Measurements from ENCODE around the gene MMP24. TPM values are rescaled to one million over a fixed set of nuclear protein-coding genes. Genes with fewer than 3 reads are reported as not detected.

MMP24 gene
- total and polyA plus RNA-seq, 5 donors: 0.27 to 0.48 (median 0.40) TPM

DNA sequence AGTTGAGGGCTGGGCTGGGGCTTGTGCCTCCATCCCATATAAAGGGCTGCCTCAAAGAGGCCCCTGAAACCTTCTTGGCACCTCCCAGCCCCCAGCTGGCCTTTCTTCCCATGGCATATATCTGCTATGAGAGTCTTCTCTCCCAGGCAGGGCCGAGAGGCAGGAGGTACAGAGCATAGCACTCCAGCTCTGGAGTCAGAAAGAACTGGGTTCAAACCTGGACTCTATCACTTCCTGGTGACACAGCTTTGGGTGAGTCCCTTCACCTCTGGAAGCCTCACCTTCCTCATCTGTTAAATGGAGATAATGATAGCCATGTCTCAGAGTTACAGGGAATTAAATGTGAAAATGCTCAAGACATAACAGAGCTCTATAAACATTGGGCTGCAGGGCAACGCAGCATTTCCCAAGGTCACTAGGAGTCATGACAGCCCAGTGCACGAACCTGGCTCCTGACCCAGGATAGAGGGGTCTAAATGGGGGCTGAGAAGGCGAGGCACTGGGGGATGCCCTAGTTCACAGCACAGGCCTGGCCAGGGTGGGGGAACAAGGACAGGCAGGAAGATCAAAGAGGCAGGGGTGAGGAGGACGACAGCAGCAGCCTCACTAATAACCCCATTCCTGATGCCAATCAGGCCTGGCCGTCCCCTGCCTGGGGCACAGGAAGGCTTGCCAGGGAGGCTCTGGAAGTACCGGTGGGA is 63.8 kb downstream of the MMP24 start:
- intact Hi-C loops (cut with DNase I): no loop called here
- DNase-seq (no peak), ATAC-seq (no peak)

GRCh38 chr20:35290887-35291417 is 64.5 kb downstream of the MMP24 start:
- intact Hi-C loops (cut with DNase I): no loop called here
- no peak overlapping the region for H3K4me3 ChIP-seq (ENCODE audit: low read length)
- no peak for ATAC-seq
- H3K27me3 ChIP-seq (ENCODE audit: control insufficient read depth, insufficient read depth): no peaks in the 10 kb centered on the region
- no peak overlapping the region for H3K27ac ChIP-seq (ENCODE audit: low read length)
- WGBS: 77% methylated on average over 7 of the region's 7 CpGs
- DNase-seq: no peak
- no peaks in the 10 kb centered on the region for H3K4me1 ChIP-seq (ENCODE audit: control insufficient read depth, insufficient read depth, low read length)
- no peaks in the 10 kb centered on the region for H3K9me3 ChIP-seq (ENCODE audit: control insufficient read depth, low read length)

More for the DNA sequence above, 63.8 kb downstream of the MMP24 start:
- no peaks in the 10 kb centered on the region for H3K9me3 ChIP-seq (ENCODE audit: control insufficient read depth, low read length)
- no peaks in the 10 kb centered on the region for H3K27me3 ChIP-seq (ENCODE audit: control insufficient read depth, insufficient read depth)
- no peak overlapping the region for H3K4me3 ChIP-seq (ENCODE audit: low read length)
- H3K4me1 ChIP-seq (ENCODE audit: control insufficient read depth, insufficient read depth, low read length): no peaks in the 10 kb centered on the region
- WGBS: 61% methylated on average over 7 of the region's 7 CpGs
- no peak overlapping the region for H3K27ac ChIP-seq (ENCODE audit: low read length)

GRCh38 chr20:35291654-35292503 is 65.4 kb downstream of the MMP24 start, which contains the start of gene FAM83C:
TSS of gene FAM83C (minus strand) at chr20:35292425. CDS start at chr20:35292304, 121 bp downstream.
- ATAC-seq: no peak
- intact Hi-C loops (cut with DNase I): no loop called here
- Histone ChIP-seq H3K4me1 (ENCODE audit: control insufficient read depth, insufficient read depth, low read length) (no peaks in the 10 kb centered on the region), H3K4me3 (ENCODE audit: low read length) (no peak within 1 kb of the TSS), H3K9me3 (ENCODE audit: control insufficient read depth, low read length) (no peaks in the 10 kb centered on the region), H3K27ac (ENCODE audit: low read length) (no peak within 1 kb of the TSS), H3K27me3 (ENCODE audit: control insufficient read depth, insufficient read depth) (no peaks in the 10 kb centered on the region)
- no peak for DNase-seq
- 81% methylated on average over 40 of the region's 40 CpGs for WGBS

- Histone ChIP-seq H3K4me3 (ENCODE audit: low read length) (no peak overlapping the region), H3K4me1 (ENCODE audit: control insufficient read depth, insufficient read depth, low read length) (no peaks in the 10 kb centered on the region), H3K9me3 (ENCODE audit: control insufficient read depth, low read length) (no peaks in the 10 kb centered on the region), H3K27me3 (ENCODE audit: control insufficient read depth, insufficient read depth) (no peaks in the 10 kb centered on the region), H3K27ac (ENCODE audit: low read length) (no peak overlapping the region)
- no peak for DNase-seq
- ATAC-seq: no peak
- intact Hi-C loops (cut with DNase I): no loop called here
- 55% methylated on average over 23 of the region's 23 CpGs for WGBS
Measured at GRCh38 chr20:35292504-35293285, 66.2 kb downstream of the MMP24 start.

DNA sequence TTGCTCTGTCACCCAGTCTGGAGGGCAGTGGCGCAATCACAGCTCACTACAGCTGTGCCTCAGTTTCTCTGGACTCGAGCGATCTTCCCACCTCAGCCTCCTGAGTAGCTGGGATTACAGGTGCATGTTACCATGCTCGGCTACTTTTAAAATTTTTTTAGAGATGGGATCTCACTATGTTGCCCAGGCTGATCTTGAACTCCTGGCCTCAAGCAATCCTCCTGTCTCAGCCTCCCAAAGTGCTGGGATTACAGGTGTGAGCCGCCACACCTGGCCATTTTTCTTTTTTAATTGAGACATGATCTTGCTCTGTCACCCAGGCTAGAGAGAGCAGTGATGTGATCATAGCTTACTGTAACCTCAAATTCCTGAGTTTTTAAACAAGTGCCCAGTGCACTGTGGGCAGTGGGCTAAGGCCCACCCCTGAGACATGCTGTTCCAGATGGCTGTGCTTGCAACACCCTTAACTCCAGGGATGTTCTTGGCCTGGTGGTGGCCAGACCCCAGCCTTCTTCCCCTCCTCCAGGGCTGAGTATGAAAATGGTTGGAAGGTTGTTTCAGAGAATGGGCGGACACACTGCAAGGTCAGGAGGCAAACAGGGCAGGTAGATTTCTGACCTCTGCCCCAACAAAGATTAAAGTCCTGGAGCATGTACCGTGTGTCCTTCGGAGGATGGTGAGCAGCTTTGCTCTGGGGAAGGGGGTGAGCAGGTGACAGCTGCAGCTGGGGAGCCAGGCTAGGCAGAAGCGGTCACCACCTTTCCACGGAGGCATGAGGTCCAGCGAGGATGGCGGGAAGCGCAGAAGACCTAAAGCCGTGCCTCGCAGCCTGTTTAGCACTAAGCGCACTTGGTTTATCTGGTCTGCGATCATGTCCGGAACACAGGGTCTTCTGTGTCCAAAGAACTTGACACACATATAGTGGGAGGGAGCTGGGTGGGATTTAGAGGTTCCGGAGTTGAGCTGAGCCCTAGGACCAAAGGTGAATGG is 67.1 kb downstream of the MMP24 start:
- ATAC-seq: no peak
- H3K27ac ChIP-seq (ENCODE audit: low read length): no peak overlapping the region
- intact Hi-C loops (cut with DNase I): no loop called here
- no peaks in the 10 kb centered on the region for H3K27me3 ChIP-seq (ENCODE audit: control insufficient read depth, insufficient read depth)
- DNase-seq: no peak
- H3K9me3 ChIP-seq (ENCODE audit: control insufficient read depth, low read length): no peaks in the 10 kb centered on the region
- 88% methylated on average over 19 of the region's 19 CpGs for WGBS
- H3K4me1 ChIP-seq (ENCODE audit: control insufficient read depth, insufficient read depth, low read length): no peaks in the 10 kb centered on the region
- H3K4me3 ChIP-seq (ENCODE audit: low read length): no peak overlapping the region

DNA sequence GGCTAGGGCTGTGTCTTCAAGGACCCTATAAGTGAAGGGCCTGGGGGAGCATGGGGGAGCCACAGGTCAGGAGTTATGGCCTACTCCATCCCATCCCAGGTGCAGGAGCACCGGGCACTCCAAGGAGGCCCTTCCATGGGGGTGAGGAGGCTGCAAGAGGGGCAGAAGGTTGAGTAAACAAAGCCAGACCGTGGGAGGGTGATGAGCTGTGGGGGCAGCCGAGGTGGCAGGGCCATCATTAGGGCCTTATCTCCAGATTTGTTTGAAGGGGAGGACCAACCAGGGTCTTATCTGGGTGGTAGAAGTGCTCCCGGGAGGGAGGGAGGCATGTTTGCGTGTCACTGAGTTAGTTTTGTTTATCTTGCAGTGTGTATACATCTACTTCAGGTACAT is 67.8 kb downstream of the MMP24 start:
- no peak for ATAC-seq
- 39% methylated on average over 5 of the region's 5 CpGs for WGBS
- intact Hi-C loops (cut with DNase I): no loop called here
- no peaks in the 10 kb centered on the region for H3K9me3 ChIP-seq (ENCODE audit: control insufficient read depth, low read length)
- no peak for DNase-seq
- H3K4me1 ChIP-seq (ENCODE audit: control insufficient read depth, insufficient read depth, low read length): no peaks in the 10 kb centered on the region
- H3K27me3 ChIP-seq (ENCODE audit: control insufficient read depth, insufficient read depth): no peaks in the 10 kb centered on the region
- H3K27ac ChIP-seq (ENCODE audit: low read length): no peak overlapping the region
- H3K4me3 ChIP-seq (ENCODE audit: low read length): no peak overlapping the region

DNA sequence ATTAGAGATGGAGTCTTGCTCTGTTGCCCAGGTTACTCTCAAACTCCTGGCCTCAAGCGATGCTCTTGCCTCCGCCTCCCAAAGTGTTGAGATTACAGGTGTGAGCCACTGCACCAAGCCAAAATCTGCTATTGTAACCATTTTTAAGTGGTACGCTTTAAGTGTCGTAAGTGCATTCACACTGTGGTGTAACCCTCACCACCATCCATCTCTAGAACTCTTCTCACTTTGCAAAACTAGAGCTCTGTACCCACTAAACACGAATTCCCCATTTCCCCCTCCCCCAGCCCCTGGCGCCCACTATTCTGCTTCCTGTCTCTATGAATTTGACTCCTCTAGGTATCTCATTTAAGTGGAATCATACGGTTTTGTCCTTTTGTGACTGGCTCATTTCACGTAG is 68.6 kb downstream of the MMP24 start:
- 79% methylated on average over 8 of the region's 8 CpGs for WGBS
- no peak overlapping the region for H3K27ac ChIP-seq (ENCODE audit: low read length)
- ATAC-seq (no peak), DNase-seq (no peak)
- H3K9me3 ChIP-seq (ENCODE audit: control insufficient read depth, low read length): no peaks in the 10 kb centered on the region
- H3K27me3 ChIP-seq (ENCODE audit: control insufficient read depth, insufficient read depth): no peaks in the 10 kb centered on the region
- H3K4me1 ChIP-seq (ENCODE audit: control insufficient read depth, insufficient read depth, low read length): no peaks in the 10 kb centered on the region
- no peak overlapping the region for H3K4me3 ChIP-seq (ENCODE audit: low read length)
- intact Hi-C loops (cut with DNase I): no loop called here

DNA sequence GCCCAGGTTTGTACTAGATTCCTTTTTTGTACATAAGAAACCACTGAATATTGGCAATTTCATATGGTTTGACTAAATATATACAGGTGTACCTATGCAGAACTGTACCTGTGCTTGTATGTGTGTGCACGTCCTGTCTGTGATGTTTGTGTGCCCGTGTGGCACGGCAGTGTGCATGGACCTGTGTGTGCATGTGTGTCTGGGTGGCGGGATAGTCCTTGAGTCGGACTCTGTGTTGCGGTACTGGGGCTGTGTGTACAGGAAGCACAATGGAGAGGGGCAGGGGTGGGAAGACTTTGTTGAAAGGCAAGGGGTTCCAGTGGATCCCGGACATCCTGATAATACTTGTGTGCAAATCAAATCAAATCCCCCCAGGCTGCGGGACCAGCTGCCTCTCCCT is 69.2 kb downstream of the MMP24 start:
- Histone ChIP-seq H3K9me3 (ENCODE audit: control insufficient read depth, low read length) (no peaks in the 10 kb centered on the region), H3K4me1 (ENCODE audit: control insufficient read depth, insufficient read depth, low read length) (no peaks in the 10 kb centered on the region), H3K27ac (ENCODE audit: low read length) (no peak overlapping the region), H3K27me3 (ENCODE audit: control insufficient read depth, insufficient read depth) (no peaks in the 10 kb centered on the region), H3K4me3 (ENCODE audit: low read length) (no peak overlapping the region)
- ATAC-seq: no peak
- 73% methylated on average over 8 of the region's 8 CpGs for WGBS
- no peak for DNase-seq
- intact Hi-C loops (cut with DNase I): no loop called here

- Histone ChIP-seq H3K9me3 (ENCODE audit: control insufficient read depth, low read length) (no peaks in the 10 kb centered on the region), H3K4me1 (ENCODE audit: control insufficient read depth, insufficient read depth, low read length) (no peaks in the 10 kb centered on the region), H3K4me3 (ENCODE audit: low read length) (no peak overlapping the region), H3K27ac (ENCODE audit: low read length) (no peak overlapping the region), H3K27me3 (ENCODE audit: control insufficient read depth, insufficient read depth) (no peaks in the 10 kb centered on the region)
- intact Hi-C loops (cut with DNase I): no loop called here
- no peak for ATAC-seq
- WGBS: 51% methylated on average over 9 of the region's 9 CpGs
- DNase-seq: no peak
Measured at GRCh38 chr20:35296101-35296554, 69.6 kb downstream of the MMP24 start.

GRCh38 chr20:35297155-35297554 is 70.7 kb downstream of the MMP24 start:
- no peak overlapping the region for H3K4me3 ChIP-seq (ENCODE audit: low read length)
- peak in 1 of 3 donors; percentile 70 for DNase-seq
- H3K27ac ChIP-seq (ENCODE audit: low read length): no peak overlapping the region
- 48% methylated on average over 8 of the region's 8 CpGs for WGBS
- no peaks in the 10 kb centered on the region for H3K27me3 ChIP-seq (ENCODE audit: control insufficient read depth, insufficient read depth)
- intact Hi-C loops (cut with DNase I): no loop called here
- no peaks in the 10 kb centered on the region for H3K4me1 ChIP-seq (ENCODE audit: control insufficient read depth, insufficient read depth, low read length)
- ATAC-seq: peak in 1 of 2 donors; percentile 28
- H3K9me3 ChIP-seq (ENCODE audit: control insufficient read depth, low read length): no peaks in the 10 kb centered on the region

Data from right cardiac atrium (tissue), 5 donors.